PFSK-1 (cell line): ENCODE measurements around the gene KIF2C.

Source experiments
- FOXP2 ChIP-seq: optimal IDR thresholded peaks from 2 replicates; pipeline ENCODE3; 2011; ENCODE audit warnings: borderline replicate concordance, control low read depth, inconsistent platforms; ENCODE audit not compliant: insufficient read depth; ENCODE audit errors: extremely low read length, extremely low read depth
- POLR2AphosphoS5 ChIP-seq: IDR thresholded peaks from 2 replicates; pipeline ENCODE4 v1.6.1; 2012; ENCODE audit warnings: low read depth, mild to moderate bottlenecking, control low read depth, low read length, moderate library complexity
- SIN3A ChIP-seq: IDR thresholded peaks from 2 replicates; pipeline ENCODE4 v1.6.1; 2012; ENCODE audit warnings: mild to moderate bottlenecking, low read length, moderate library complexity, borderline replicate concordance; ENCODE audit not compliant: insufficient read depth
- TAF1 ChIP-seq: IDR thresholded peaks from 2 replicates; pipeline ENCODE4 v1.6.1; 2012; ENCODE audit warnings: low read length, control low read depth, borderline replicate concordance; ENCODE audit not compliant: insufficient read depth
- TF ChIP-seq, protein P1 (sequence below), 2 experiments: IDR thresholded peaks; 2 replicates each; pipeline versions ENCODE4 v1.6.1 to v1.8.0; 2011 to 2012; ENCODE audit warnings: low read depth in 2 of 2, low read length in 2 of 2, control low read depth in 1 of 2, inconsistent platforms in 1 of 2, mild to moderate bottlenecking in 1 of 2, moderate library complexity in 1 of 2; ENCODE audit not compliant: insufficient read depth in 1 of 2

KIF2C gene

DNA sequence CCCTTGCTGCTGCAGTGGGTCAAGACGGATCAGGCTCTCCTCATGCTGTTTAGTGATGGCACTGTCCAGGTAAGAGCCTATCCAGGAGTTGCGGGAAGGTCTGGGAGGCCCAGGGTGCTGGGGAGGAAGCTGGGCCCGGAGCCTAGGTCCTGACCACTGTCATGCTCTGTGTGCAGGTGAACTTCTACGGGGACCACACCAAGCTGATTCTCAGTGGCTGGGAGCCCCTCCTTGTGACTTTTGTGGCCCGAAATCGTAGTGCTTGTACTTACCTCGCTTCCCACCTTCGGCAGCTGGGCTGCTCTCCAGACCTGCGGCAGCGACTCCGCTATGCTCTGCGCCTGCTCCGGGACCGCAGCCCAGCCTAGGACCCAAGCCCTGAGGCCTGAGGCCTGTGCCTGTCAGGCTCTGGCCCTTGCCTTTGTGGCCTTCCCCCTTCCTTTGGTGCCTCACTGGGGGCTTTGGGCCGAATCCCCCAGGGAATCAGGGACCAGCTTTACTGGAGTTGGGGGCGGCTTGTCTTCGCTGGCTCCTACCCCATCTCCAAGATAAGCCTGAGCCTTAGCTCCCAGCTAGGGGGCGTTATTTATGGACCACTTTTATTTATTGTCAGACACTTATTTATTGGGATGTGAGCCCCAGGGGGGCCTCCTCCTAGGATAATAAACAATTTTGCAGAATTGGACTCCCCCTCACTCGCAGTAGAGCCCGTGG, 65.8 kb downstream of the KIF2C start:
- no peak for TF ChIP-seq POLR2AphosphoS5
- no peak for TF ChIP-seq SIN3A
- no peak for TF ChIP-seq FOXP2
- TF ChIP-seq, protein P1, sequence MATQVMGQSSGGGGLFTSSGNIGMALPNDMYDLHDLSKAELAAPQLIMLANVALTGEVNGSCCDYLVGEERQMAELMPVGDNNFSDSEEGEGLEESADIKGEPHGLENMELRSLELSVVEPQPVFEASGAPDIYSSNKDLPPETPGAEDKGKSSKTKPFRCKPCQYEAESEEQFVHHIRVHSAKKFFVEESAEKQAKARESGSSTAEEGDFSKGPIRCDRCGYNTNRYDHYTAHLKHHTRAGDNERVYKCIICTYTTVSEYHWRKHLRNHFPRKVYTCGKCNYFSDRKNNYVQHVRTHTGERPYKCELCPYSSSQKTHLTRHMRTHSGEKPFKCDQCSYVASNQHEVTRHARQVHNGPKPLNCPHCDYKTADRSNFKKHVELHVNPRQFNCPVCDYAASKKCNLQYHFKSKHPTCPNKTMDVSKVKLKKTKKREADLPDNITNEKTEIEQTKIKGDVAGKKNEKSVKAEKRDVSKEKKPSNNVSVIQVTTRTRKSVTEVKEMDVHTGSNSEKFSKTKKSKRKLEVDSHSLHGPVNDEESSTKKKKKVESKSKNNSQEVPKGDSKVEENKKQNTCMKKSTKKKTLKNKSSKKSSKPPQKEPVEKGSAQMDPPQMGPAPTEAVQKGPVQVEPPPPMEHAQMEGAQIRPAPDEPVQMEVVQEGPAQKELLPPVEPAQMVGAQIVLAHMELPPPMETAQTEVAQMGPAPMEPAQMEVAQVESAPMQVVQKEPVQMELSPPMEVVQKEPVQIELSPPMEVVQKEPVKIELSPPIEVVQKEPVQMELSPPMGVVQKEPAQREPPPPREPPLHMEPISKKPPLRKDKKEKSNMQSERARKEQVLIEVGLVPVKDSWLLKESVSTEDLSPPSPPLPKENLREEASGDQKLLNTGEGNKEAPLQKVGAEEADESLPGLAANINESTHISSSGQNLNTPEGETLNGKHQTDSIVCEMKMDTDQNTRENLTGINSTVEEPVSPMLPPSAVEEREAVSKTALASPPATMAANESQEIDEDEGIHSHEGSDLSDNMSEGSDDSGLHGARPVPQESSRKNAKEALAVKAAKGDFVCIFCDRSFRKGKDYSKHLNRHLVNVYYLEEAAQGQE (IDR thresholded peaks at IDR 0.05; ENCODE audit: insufficient read depth in 1 of 2, low read depth in 2 of 2, low read length in 2 of 2): no peak
- no peak for TF ChIP-seq TAF1

GRCh38 chr1:44806025-44806703, 66.5 kb downstream of the KIF2C start:
- no peak for TF ChIP-seq SIN3A
- no peak for TF ChIP-seq POLR2AphosphoS5
- TF ChIP-seq, protein P1 (IDR thresholded peaks at IDR 0.05; ENCODE audit: insufficient read depth in 1 of 2, low read depth in 2 of 2, low read length in 2 of 2): no peak
- no peak for TF ChIP-seq TAF1
- no peak for TF ChIP-seq FOXP2

DNA sequence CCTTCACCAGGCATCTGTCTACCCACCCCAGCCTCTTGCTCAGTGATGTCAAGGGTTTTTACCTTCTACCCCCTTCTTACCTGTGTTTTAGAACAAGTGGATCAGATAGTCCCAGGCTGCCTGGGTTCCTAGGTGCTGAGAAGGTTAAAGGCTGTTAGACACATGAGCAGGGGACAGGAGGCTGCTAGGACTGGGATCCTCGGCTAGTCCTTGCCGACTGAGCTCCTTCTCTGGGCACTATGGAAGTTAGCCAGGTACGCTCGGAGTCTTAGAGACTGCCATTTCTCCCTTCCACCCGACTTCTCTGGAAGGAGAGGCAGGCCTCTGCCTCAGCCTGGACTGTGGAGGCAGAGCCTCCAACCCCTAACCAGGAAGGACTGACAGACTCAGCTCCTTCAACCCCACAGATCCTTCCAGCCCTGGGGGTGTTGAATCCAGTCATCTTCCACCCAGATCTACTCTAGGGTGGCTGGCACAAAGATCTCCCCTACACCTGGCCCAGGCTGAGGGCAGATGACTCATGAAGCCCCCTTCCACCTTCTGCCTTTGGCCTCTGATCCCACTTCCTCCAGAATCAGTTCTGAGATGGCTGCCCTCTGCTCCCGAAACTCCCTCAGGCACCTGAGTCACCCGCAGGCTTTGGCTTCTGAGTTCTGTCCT, 67.2 kb downstream of the KIF2C start, which contains the start of gene DYNLT4:
Gene DYNLT4, minus strand, starts transcription at position 648 of the 660 bp plus-strand sequence. CDS start 683 bp downstream, outside the sequence.
- TF ChIP-seq SIN3A (no peak), FOXP2 (no peak), POLR2AphosphoS5 (no peak), TAF1 (no peak)
- TF ChIP-seq, protein P1 (IDR thresholded peaks at IDR 0.05; ENCODE audit: insufficient read depth in 1 of 2, low read depth in 2 of 2, low read length in 2 of 2): no peak

DNA sequence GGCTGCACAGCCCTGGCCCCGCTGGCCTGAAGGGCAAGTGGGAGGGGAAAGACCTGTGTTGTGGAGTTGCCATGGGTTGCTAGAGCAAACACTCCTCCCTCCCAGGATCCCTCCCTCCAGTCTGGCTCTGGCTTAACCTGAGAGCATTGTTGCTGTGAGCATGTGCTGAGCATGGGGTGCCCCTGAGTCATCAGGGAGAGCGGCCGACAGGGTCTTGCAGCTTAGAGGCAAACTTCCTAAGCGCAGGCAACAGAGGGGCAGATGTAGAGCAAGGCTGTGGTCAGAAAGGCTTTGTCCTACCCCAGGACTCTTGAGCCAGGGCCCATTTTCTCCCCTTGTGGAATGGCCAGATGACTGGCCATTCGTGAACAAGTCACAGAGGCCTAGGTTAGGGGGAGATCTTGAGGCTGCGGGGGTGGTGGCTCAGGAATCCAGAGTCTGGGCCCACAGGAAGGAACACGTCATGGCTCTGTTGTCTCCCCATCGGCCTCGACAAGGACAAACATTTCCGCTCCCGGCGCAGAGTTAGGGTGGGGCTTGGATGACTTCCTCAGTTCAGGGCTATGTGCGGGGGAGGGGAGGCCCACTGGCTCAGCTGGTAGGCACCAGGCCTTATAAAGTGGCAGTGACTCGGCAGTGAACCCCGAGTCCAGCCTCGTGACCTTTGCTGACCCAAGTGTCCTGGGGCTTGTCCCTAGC, 67.9 kb downstream of the KIF2C start:
- TF ChIP-seq SIN3A: peak; percentile 79; the same call in 1 of the 2 replicates
- TF ChIP-seq, protein P1 (IDR thresholded peaks at IDR 0.05; ENCODE audit: insufficient read depth in 1 of 2, low read depth in 2 of 2, low read length in 2 of 2): peak in 1 of 2 experiments; percentile 50; a peak in 1 of 4 replicates
- TF ChIP-seq TAF1: no peak; the same call in 1 of the 2 replicates
- TF ChIP-seq FOXP2: no peak
- peak; percentile 51; the same call in 1 of the 2 replicates for TF ChIP-seq POLR2AphosphoS5
